Activated CD8-positive, alpha-beta T cell treated with anti-CD3 and anti-CD28 coated beads for 36 hours (primary cell): ENCODE data around the gene MCF2L2. TPM values are rescaled to one million over a fixed set of nuclear protein-coding genes. Genes with fewer than 3 reads are reported as not detected.

Experiments
- ATAC-seq: fragments of 200-7000 bp; cut with Tn5 transposase; one replicate; pipeline ENCODE4 v1.10.0; 2021; ENCODE audit warnings: mild to moderate bottlenecking, moderate library complexity
- CTCF ChIA-PET: fragments of 350-600 bp; sonication (Branson Sonifier 250); formaldehyde crosslinking; loops from one replicate; lab custom pipeline; 2021; ENCODE audit warnings: antibody characterized with exemption; lab: Charles Lee
- POLR2A ChIA-PET: fragments of 350-600 bp; sonication (Branson Sonifier 250); formaldehyde crosslinking; loops from one replicate; lab custom pipeline; 2021; ENCODE audit warnings: antibody characterized with exemption; lab: Charles Lee
- DNase-seq: peaks from one replicate; pipeline ENCODE4 v3.0.0-alpha.2; 2020
- H3K27ac Mint-ChIP-seq: one replicate; pipeline ENCODE4 v1.8.0; 2021; ENCODE audit warnings: mild to moderate bottlenecking, mixed read lengths
- H3K27me3 Mint-ChIP-seq: one replicate; pipeline ENCODE4 v1.8.0; 2021; ENCODE audit warnings: mixed read lengths
- H3K36me3 Mint-ChIP-seq: one replicate; pipeline ENCODE4 v1.8.0; 2021; ENCODE audit warnings: low read depth, mixed read lengths
- H3K4me1 Mint-ChIP-seq: one replicate; pipeline ENCODE4 v1.8.0; 2021; ENCODE audit warnings: low read depth, mixed read lengths
- H3K4me3 Mint-ChIP-seq: one replicate; pipeline ENCODE4 v1.8.0; 2021; ENCODE audit warnings: mild to moderate bottlenecking, moderate library complexity, mixed read lengths
- H3K9me3 Mint-ChIP-seq: one replicate; pipeline ENCODE4 v1.8.0; 2021; ENCODE audit warnings: mixed read lengths
- intact Hi-C: fragments of 100-400 bp; cut with micrococcal nuclease; formaldehyde crosslinking; loops from one replicate; pipeline ENCODE4 v1.10.0; 2022
- total RNA-seq, 2 experiments: library from RNA; stranded (reverse); gene quantifications; one replicate each; pipeline ENCODE4 v1.2.3, GENCODE V29; 2021
- TF ChIP-seq, protein P1 (sequence below): fragments of 200-600 bp; IDR thresholded peaks from one replicate; pipeline ENCODE4 v1.8.0; 2022; ENCODE audit warnings: antibody characterized with exemption, mild to moderate bottlenecking

The MCF2L2 gene
- total RNA-seq, 2 experiments from 2014 or later: 3.5 to 3.7 TPM

DNA sequence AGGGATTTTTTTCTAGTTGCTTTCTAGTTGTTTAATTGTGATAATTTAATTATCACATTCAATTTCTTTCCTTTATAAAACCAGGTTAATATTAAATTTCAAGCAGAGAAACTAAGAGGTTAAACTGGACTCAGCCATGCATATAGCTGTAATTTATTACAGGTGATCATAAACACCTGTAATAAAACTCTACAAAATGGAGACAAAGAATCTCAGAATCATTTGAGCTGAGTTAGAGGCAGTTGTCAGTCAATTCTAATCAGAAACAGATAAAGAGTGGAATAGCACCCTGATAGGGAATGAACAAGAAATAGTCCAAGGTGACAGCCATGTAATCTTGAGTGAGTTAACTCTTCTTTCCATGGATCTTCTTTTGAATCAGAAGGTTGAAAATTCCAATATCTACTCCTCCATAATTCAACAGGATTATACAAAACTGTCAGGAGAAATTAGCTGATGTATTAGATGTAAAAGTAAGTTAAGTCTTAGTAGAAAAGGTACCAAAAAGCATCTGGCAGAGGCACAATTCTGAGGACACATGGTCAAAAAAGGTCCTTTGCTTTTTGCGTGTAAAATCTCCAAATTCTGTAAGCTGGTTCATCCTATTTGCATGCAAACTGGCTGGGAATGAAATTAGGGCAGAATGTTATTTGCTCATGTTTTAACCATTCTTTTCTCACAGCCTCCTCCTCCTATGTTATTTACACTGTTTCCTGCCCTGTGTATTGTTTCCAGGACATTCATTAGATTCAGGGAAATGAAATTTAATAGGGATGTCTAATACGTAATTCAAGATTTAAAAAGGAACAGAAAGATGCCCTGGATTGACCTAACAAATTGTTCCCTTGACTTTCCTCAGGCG, 214.8 kb downstream of the MCF2L2 start:
- peaks cover 25% of the 10 kb centered on the region for H3K9me3 Mint-ChIP-seq
- peaks cover 43% of the 10 kb centered on the region for H3K4me1 Mint-ChIP-seq
- H3K27me3 Mint-ChIP-seq: no peaks in the 10 kb centered on the region
- CTCF ChIA-PET: interaction anchor here (1.1 to 1.3 kb wide), 2 partner anchors 20 to 29 kb away, joined by 3 to 4 read pairs; no protein-coding TSS in a partner anchor
- H3K27ac Mint-ChIP-seq: no peak overlapping the region
- intact Hi-C loops: no loop called here
- TF ChIP-seq, protein P1, sequence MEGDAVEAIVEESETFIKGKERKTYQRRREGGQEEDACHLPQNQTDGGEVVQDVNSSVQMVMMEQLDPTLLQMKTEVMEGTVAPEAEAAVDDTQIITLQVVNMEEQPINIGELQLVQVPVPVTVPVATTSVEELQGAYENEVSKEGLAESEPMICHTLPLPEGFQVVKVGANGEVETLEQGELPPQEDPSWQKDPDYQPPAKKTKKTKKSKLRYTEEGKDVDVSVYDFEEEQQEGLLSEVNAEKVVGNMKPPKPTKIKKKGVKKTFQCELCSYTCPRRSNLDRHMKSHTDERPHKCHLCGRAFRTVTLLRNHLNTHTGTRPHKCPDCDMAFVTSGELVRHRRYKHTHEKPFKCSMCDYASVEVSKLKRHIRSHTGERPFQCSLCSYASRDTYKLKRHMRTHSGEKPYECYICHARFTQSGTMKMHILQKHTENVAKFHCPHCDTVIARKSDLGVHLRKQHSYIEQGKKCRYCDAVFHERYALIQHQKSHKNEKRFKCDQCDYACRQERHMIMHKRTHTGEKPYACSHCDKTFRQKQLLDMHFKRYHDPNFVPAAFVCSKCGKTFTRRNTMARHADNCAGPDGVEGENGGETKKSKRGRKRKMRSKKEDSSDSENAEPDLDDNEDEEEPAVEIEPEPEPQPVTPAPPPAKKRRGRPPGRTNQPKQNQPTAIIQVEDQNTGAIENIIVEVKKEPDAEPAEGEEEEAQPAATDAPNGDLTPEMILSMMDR: no peak
- POLR2A ChIA-PET: no interaction called here
- DNase-seq (no peak), ATAC-seq (no peak)
- H3K4me3 Mint-ChIP-seq: no peak overlapping the region
- H3K36me3 Mint-ChIP-seq: peaks cover 40% of the 10 kb centered on the region

DNA sequence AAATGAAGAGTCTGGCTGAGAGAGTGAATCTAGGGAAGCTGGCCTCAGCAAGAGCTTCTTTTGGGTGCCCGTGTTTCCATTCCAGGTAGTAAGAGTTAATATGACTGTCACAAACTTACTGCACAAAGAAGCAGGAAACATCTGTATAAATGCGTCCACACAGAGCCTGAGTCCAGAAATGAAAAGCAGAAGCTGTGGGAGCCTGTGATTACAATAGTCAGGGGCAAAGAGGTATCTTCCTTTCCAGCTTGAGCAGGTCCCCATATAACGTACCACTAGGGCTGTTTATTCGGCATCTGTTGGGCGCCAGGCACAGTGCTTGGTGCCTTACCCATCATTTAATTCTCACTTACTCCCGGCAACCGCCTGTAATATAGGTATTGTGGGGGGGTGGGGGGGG, 215.9 kb downstream of the MCF2L2 start:
- H3K27me3 Mint-ChIP-seq: no peaks in the 10 kb centered on the region
- TF ChIP-seq, protein P1: no peak
- intact Hi-C loops: no loop called here
- ChIA-PET POLR2A (interaction anchor here (1.8 kb wide), 1 partner anchor 73 kb away, joined by 6 read pairs; no protein-coding TSS in a partner anchor), CTCF (interaction anchor here (0.9 kb wide), 3 partner anchors 9 to 170 kb away, joined by 3 to 4 read pairs (median 3); no protein-coding TSS in a partner anchor)
- H3K4me1 Mint-ChIP-seq: peaks cover 46% of the 10 kb centered on the region
- no peak for ATAC-seq
- H3K9me3 Mint-ChIP-seq: peaks cover 30% of the 10 kb centered on the region
- peak overlapping the region; percentile 94 for H3K27ac Mint-ChIP-seq
- DNase-seq: no peak
- no peak overlapping the region for H3K4me3 Mint-ChIP-seq
- peaks cover 44% of the 10 kb centered on the region for H3K36me3 Mint-ChIP-seq

DNA sequence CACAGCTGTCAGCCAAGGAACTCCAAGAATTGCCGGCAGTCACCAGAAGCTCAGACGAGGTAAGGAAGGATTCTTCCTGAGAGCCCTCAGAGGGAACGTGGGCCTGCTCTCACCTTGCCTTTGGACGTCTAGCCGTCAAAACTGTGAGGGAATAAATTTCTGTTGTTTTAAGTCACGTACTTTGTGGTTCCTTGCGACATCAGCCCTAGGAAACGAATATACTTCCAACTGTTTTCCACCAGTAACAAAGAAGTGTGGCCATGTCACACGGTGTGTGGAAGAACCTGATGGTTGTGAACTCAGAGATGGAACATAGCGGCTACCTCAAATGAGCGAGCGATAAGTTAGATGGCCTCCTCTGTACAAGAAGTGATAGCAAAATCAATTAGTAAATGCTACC, 216.3 kb downstream of the MCF2L2 start:
- intact Hi-C loops: no loop called here
- Mint-ChIP-seq H3K4me3 (no peak overlapping the region), H3K27me3 (no peaks in the 10 kb centered on the region), H3K27ac (peak overlapping the region; percentile 94), H3K9me3 (peaks cover 30% of the 10 kb centered on the region), H3K36me3 (peaks cover 46% of the 10 kb centered on the region), H3K4me1 (peaks cover 50% of the 10 kb centered on the region)
- ATAC-seq: no peak
- DNase-seq: no peak
- ChIA-PET CTCF (interaction anchor here (0.9 kb wide), 3 partner anchors 10 to 171 kb away, joined by 3 to 4 read pairs (median 3); no protein-coding TSS in a partner anchor), POLR2A (interaction anchor here (1.8 kb wide), 1 partner anchor 73 kb away, joined by 6 read pairs; no protein-coding TSS in a partner anchor)
- TF ChIP-seq, protein P1: no peak

DNA sequence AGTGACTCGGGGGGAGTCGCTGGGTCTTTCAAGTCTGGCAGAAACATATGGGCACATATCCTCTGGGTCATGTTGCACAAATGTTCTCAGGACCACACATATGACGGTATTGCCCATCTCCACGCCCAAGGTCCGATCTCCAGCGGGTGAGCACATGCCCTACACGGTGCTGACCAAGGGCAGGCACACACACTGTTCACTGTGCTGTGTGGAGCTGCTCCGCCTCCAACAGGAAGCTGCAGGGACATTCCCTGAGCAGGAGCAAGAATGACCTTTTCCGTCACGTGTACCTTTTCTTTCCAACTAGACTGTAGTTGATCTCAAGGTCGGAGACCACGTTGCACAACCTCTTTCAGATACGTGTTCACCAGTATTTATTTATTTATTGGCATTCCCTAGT, 217.1 kb downstream of the MCF2L2 start:
- ATAC-seq (no peak), DNase-seq (no peak)
- TF ChIP-seq, protein P1: no peak
- ChIA-PET POLR2A (interaction anchor here (0.6 to 1.8 kb wide), 3 partner anchors 13 to 99 kb away, joined by 3 to 6 read pairs (median 3); no protein-coding TSS in a partner anchor), CTCF (interaction anchor here (1.6 kb wide), 1 partner anchor 27 kb away, joined by 6 read pairs; no protein-coding TSS in a partner anchor)
- Mint-ChIP-seq H3K36me3 (peaks cover 48% of the 10 kb centered on the region), H3K9me3 (peaks cover 30% of the 10 kb centered on the region), H3K4me3 (no peak overlapping the region), H3K27ac (peak overlapping the region; percentile 94), H3K4me1 (peaks cover 57% of the 10 kb centered on the region), H3K27me3 (no peaks in the 10 kb centered on the region)
- intact Hi-C loops: no loop called here
